ENCODE data around the gene IL27RA. TPM values are rescaled to one million over a fixed set of nuclear protein-coding genes. Genes with fewer than 3 reads are reported as not detected.

IL27RA gene
- total RNA-seq, 1 experiment from 2014 or later: 13.6 TPM

DNA sequence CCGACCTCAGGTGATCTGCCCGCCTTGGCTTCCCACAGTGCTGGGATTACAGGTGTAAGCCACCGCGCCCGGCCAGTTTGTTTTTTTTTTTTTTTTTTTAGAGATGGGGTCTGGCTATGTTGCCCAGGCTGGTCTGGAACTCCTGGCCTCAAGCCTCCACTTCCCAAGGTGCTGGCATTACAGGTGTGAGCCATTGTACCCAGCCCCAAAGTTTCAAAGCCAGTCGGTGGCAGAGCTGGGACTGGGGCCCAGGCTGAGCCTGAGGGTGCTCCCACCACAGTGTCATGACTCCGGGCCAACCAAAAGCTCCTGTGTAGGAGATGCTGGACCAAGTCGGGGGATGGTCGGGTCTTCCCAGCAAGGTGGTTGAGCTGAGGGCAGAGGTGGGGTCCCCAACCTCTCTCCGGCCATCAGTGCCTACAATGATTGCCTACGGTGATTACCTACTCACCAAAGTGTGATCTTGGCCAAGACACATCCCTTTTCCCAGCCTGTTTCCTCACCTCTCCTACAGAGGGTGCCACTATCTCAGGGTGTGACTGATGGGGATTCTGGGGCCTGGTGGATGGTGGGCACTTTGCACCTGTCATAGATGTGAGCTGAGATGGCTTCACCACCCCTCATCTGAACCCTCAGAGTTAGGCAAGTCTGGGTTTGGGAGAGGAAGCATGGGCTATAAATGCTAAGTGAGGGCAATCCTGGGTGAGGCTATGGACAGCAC lies 64.9 kb downstream of the IL27RA start:
- Histone ChIP-seq H3K4me1 (ENCODE audit: insufficient read depth, low read length) (no peaks in the 10 kb centered on the region), H4K20me1 (ENCODE audit: control insufficient read depth, insufficient read depth, insufficient read length) (no peaks in the 10 kb centered on the region), H3K79me1 (ENCODE audit: insufficient read depth, low read depth, low read length, poor library complexity, severe bottlenecking) (no peaks in the 10 kb centered on the region), H2AFZ (ENCODE audit: low read length) (no peak overlapping the region), H3K79me2 (ENCODE audit: insufficient read depth, low read length) (no peaks in the 10 kb centered on the region), H3T11ph (ENCODE audit: low read length) (no peak overlapping the region), H2BK20ac (ENCODE audit: low read depth, low read length, poor library complexity, severe bottlenecking) (no peak overlapping the region), H3K4me2 (ENCODE audit: insufficient read depth, insufficient read length, low read length) (no peak overlapping the region), H2AK5ac (ENCODE audit: insufficient read length, low read length) (no peak overlapping the region), H4K5ac (ENCODE audit: insufficient read length, low read depth, low read length) (no peak overlapping the region), H2BK15ac (ENCODE audit: low read depth, low read length) (no peak overlapping the region), H2BK120ac (ENCODE audit: low read depth, low read length, poor library complexity, severe bottlenecking) (no peak overlapping the region), H3K23ac (ENCODE audit: insufficient read length, low read depth, low read length) (no peak overlapping the region), H4K91ac (ENCODE audit: insufficient read length, low read depth, low read length) (no peak overlapping the region), H2BK5ac (ENCODE audit: insufficient read length, low read length) (no peak overlapping the region), H3K9ac (ENCODE audit: extremely low read depth, insufficient read length, low read length) (no peak overlapping the region), H3K56ac (ENCODE audit: insufficient read length, low read depth, low read length) (no peak overlapping the region), H3K4ac (ENCODE audit: low read depth, low read length) (no peak overlapping the region), H3K14ac (ENCODE audit: insufficient read depth, low read length) (no peak overlapping the region), H3K23me2 (ENCODE audit: insufficient read length, low read depth, low read length, poor library complexity, severe bottlenecking) (peaks cover 6% of the 10 kb centered on the region), H3K18ac (ENCODE audit: insufficient read length, low read depth, low read length) (no peak overlapping the region), H3K27me3 (ENCODE audit: insufficient read depth, low read length) (no peaks in the 10 kb centered on the region), H2BK12ac (ENCODE audit: insufficient read length, low read depth, low read length) (no peak overlapping the region), H3K27ac (ENCODE audit: insufficient read length, low read depth, low read length) (no peak overlapping the region), H4K8ac (replicated peaks; ENCODE audit: insufficient read length, low read depth, low read length) (no peak overlapping the region), H3K9me3 (ENCODE audit: control insufficient read depth, low read depth, low read length) (peaks cover 6% of the 10 kb centered on the region)
- WGBS (ENCODE audit: extremely low coverage, insufficient read length, low lambda C conversion rate): no CpG with 5 or more reads among the region's 11 CpGs
- 0 out of 5 replicates have a peak overlapping the region, but pooled peaks of 1 of the 2 experiments have one; percentile 31 for H3K4me3 Mint-ChIP-seq
- H3K27me3 Mint-ChIP-seq (ENCODE audit: low read depth): peaks cover 20% of the 10 kb centered on the region
- peaks cover 7 to 8% of the 10 kb centered on the region in 2 experiments; a peak in 3 of 4 replicates for H3K4me1 Mint-ChIP-seq
- TF ChIP-seq, protein P1, sequence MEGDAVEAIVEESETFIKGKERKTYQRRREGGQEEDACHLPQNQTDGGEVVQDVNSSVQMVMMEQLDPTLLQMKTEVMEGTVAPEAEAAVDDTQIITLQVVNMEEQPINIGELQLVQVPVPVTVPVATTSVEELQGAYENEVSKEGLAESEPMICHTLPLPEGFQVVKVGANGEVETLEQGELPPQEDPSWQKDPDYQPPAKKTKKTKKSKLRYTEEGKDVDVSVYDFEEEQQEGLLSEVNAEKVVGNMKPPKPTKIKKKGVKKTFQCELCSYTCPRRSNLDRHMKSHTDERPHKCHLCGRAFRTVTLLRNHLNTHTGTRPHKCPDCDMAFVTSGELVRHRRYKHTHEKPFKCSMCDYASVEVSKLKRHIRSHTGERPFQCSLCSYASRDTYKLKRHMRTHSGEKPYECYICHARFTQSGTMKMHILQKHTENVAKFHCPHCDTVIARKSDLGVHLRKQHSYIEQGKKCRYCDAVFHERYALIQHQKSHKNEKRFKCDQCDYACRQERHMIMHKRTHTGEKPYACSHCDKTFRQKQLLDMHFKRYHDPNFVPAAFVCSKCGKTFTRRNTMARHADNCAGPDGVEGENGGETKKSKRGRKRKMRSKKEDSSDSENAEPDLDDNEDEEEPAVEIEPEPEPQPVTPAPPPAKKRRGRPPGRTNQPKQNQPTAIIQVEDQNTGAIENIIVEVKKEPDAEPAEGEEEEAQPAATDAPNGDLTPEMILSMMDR (conservative IDR thresholded peaks at IDR 0.05): peak; percentile 52
- peaks cover 13 to 15% of the 10 kb centered on the region in 2 experiments for H3K9me3 Mint-ChIP-seq
- peak overlapping the region in 1 of 3 experiments; percentile 75; a peak in 2 of 7 replicates for H3K27ac Mint-ChIP-seq
- peaks cover 6 to 32% (median 22%) of the 10 kb centered on the region in 3 experiments for H3K36me3 Mint-ChIP-seq (ENCODE audit: insufficient read depth in 1 of 3, low read depth in 3 of 3)
- DNase-seq: no peak
